CD4-positive, alpha-beta T cell (primary cell): Measurements from ENCODE around the gene LDLRAD4. TPM values are rescaled to one million over a fixed set of nuclear protein-coding genes. Genes with fewer than 3 reads are reported as not detected.

Experiments used
- ATAC-seq: fragments of 200-7000 bp; cut with Tn5 transposase; one replicate; pipeline ENCODE4 v1.10.0; 2022; ENCODE audit warnings: mild to moderate bottlenecking; ENCODE audit not compliant: poor library complexity
- CTCF ChIA-PET: fragments of 350-600 bp; sonication (Branson Sonifier 250); formaldehyde crosslinking; loops from one replicate; lab custom pipeline; 2021; ENCODE audit warnings: antibody characterized with exemption, inconsistent platforms; lab: Charles Lee
- POLR2A ChIA-PET: fragments of 350-600 bp; sonication (Branson Sonifier 250); formaldehyde crosslinking; loops from one replicate; lab custom pipeline; 2021; ENCODE audit warnings: antibody characterized with exemption, inconsistent platforms; lab: Charles Lee
- DNase-seq, 14 experiments: peaks; one replicate each; pipeline ENCODE4 v3.0.0-alpha.2; 2013 to 2020; ENCODE audit warnings: mixed read lengths in 2 of 14
- H3K27ac ChIP-seq, 2 donors: one replicate each; pipeline versions ENCODE4 v1.5.1 to v1.7.0; 2013; ENCODE audit warnings: low read length in 2 of 2, low read depth in 1 of 2, mild to moderate bottlenecking in 1 of 2
- H3K27me3 ChIP-seq, 2 experiments: 1 replicate in 1 of 2; 2 replicates in 1 of 2; pipeline versions ENCODE4 v1.6.1 to v1.7.0; 2013; ENCODE audit warnings: low read length in 2 of 2, control low read depth in 1 of 2, mild to moderate bottlenecking in 1 of 2, moderate library complexity in 1 of 2; ENCODE audit not compliant: insufficient read depth in 2 of 2, control insufficient read depth in 1 of 2
- H3K36me3 ChIP-seq: one replicate; pipeline ENCODE4 v1.6.1; 2013; ENCODE audit warnings: low read length, control low read depth; ENCODE audit not compliant: insufficient read depth
- H3K4me1 ChIP-seq: one replicate; pipeline ENCODE4 v1.6.1; 2013; ENCODE audit warnings: low read length, control low read depth; ENCODE audit not compliant: insufficient read depth
- H3K4me3 ChIP-seq: one replicate; pipeline ENCODE4 v1.5.1; 2013; ENCODE audit warnings: mild to moderate bottlenecking, low read length, moderate library complexity
- H3K9me3 ChIP-seq, 2 experiments: 1 replicate in 1 of 2; 2 replicates in 1 of 2; pipeline versions ENCODE4 v1.6.1 to v1.7.0; 2013; ENCODE audit warnings: low read length in 2 of 2, mild to moderate bottlenecking in 2 of 2, control low read depth in 1 of 2, moderate library complexity in 1 of 2; ENCODE audit not compliant: control insufficient read depth in 1 of 2, insufficient read depth in 1 of 2
- H3K27ac Mint-ChIP-seq: one replicate; pipeline ENCODE4 v1.8.0; 2020; ENCODE audit warnings: mixed read lengths
- H3K27me3 Mint-ChIP-seq: one replicate; pipeline ENCODE4 v1.8.0; 2021; ENCODE audit warnings: mixed read lengths
- H3K36me3 Mint-ChIP-seq: one replicate; pipeline ENCODE4 v1.8.0; 2021; ENCODE audit warnings: low read depth, mixed read lengths
- H3K4me1 Mint-ChIP-seq: one replicate; pipeline ENCODE4 v1.8.0; 2021; ENCODE audit warnings: low read depth, mixed read lengths
- H3K4me3 Mint-ChIP-seq: one replicate; pipeline ENCODE4 v1.8.0; 2020; ENCODE audit warnings: mild to moderate bottlenecking, mixed read lengths
- H3K9me3 Mint-ChIP-seq: one replicate; pipeline ENCODE4 v1.8.0; 2020; ENCODE audit warnings: mixed read lengths
- intact Hi-C, 2 experiments: fragments of 100-400 bp; cut with DNase I in 1 of 2; cut with micrococcal nuclease in 1 of 2; formaldehyde crosslinking; loops; one replicate each; pipeline versions ENCODE4 v1.15.1 to v1.9.0; 2023 to 2025; cut with DNase I, micrococcal nuclease
- total RNA-seq, 174 experiments: library from RNA in 2 of 174; stranded (reverse) in 2 of 174; gene quantifications; one replicate each; pipeline ENCODE4 v1.2.3 and lab custom pipeline; 2021 to 2026
- TF ChIP-seq, protein P1 (sequence below): fragments of 200-600 bp; IDR thresholded peaks from one replicate; pipeline ENCODE4 v1.8.0; 2022; ENCODE audit warnings: antibody characterized with exemption, mild to moderate bottlenecking

Gene LDLRAD4
- total RNA-seq, 2 experiments from 2014 or later: 51.9 to 52.7 TPM

DNA sequence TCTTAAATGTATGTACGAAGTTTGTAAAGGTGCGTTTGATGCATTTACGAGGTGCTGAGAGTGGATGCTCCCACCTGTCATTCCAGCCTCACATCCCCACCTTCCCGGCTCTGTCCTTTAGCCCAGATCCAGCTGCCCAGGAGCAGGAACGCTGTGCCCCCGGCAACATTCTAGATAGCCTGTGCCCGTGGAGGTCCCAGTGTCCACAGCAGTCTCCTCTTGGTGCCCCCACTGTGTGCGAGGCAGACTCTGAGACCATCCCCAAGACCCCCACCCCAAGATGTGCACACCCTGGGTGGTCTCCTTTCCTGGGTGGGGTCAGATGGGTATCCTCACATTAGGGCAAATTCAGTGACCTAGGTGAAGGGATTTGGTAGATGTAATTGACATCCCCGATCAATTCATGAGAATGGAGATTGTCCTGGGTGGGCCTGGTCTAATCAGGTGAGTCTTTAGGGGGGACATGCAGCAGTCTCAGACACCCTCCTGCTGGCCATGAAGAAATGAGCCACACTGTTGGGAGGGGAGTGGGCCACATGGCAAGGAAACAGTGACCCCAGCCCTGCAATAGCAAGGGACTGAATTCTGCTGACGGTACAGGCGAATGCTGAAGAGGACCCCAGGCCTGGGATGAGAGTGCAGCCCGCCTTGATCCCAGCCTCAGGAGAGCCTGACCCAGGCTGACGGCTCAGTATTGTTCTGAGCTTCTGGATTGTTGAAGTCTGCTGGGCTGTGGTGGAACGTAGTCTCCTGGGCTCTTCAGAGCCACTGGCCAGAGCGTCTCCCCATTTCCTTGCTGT is 304.5 kb downstream of the LDLRAD4 start:
- Histone ChIP-seq H3K36me3 (peaks cover 27% of the 10 kb centered on the region), H3K27me3 (no peaks in the 10 kb centered on the region), H3K9me3 (no peaks in the 10 kb centered on the region), H3K27ac (no peak overlapping the region), H3K4me1 (peaks cover 5% of the 10 kb centered on the region), H3K4me3 (no peak overlapping the region)
- Mint-ChIP-seq H3K4me1 (peaks cover 52% of the 10 kb centered on the region), H3K36me3 (peaks cover 41% of the 10 kb centered on the region), H3K4me3 (no peak overlapping the region), H3K27me3 (no peaks in the 10 kb centered on the region), H3K27ac (no peak overlapping the region), H3K9me3 (no peaks in the 10 kb centered on the region)
- ATAC-seq (no peak), DNase-seq (no peak)
- ChIA-PET CTCF (no interaction called here), POLR2A (interaction anchor here (1.2 kb wide), 1 partner anchor 80 kb away, joined by 3 read pairs; no protein-coding TSS in a partner anchor)
- intact Hi-C loops: no loop called here
- TF ChIP-seq, protein P1, sequence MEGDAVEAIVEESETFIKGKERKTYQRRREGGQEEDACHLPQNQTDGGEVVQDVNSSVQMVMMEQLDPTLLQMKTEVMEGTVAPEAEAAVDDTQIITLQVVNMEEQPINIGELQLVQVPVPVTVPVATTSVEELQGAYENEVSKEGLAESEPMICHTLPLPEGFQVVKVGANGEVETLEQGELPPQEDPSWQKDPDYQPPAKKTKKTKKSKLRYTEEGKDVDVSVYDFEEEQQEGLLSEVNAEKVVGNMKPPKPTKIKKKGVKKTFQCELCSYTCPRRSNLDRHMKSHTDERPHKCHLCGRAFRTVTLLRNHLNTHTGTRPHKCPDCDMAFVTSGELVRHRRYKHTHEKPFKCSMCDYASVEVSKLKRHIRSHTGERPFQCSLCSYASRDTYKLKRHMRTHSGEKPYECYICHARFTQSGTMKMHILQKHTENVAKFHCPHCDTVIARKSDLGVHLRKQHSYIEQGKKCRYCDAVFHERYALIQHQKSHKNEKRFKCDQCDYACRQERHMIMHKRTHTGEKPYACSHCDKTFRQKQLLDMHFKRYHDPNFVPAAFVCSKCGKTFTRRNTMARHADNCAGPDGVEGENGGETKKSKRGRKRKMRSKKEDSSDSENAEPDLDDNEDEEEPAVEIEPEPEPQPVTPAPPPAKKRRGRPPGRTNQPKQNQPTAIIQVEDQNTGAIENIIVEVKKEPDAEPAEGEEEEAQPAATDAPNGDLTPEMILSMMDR: no peak

DNA sequence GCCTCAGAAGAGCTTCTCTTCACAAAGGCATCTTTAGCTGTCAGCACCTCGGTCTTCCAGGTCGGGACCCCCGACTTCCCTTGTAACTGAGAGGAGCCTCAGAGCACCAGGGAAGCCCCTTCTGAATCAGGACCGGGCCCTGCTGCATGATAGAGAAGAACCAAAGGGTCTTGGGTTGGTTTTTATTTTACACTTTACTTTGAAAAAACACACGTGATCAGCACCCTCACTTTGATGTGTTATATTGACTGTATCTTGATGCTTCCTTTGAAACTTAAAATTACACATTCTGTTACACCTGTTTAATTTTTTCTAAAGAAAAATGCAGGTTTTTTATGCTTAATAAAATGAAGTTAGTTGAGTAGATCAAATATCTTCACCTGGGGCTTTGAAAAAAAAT is 305.5 kb downstream of the LDLRAD4 start:
- ChIA-PET CTCF (interaction anchor here (0.6 kb wide), 1 partner anchor 209 kb away, joined by 5 read pairs; no protein-coding TSS in a partner anchor), POLR2A (no interaction called here)
- TF ChIP-seq, protein P1: no peak
- Mint-ChIP-seq H3K9me3 (no peaks in the 10 kb centered on the region), H3K36me3 (peaks cover 42% of the 10 kb centered on the region), H3K27me3 (no peaks in the 10 kb centered on the region), H3K27ac (peak overlapping the region; percentile 10), H3K4me1 (peaks cover 45% of the 10 kb centered on the region), H3K4me3 (no peak overlapping the region)
- peaks cover 5% of the 10 kb centered on the region for H3K4me1 ChIP-seq
- H3K27me3 ChIP-seq: no peaks in the 10 kb centered on the region
- H3K27ac ChIP-seq: no peak overlapping the region
- H3K9me3 ChIP-seq: no peaks in the 10 kb centered on the region
- H3K36me3 ChIP-seq: peaks cover 27% of the 10 kb centered on the region
- ATAC-seq (no peak), DNase-seq (no peak)
- H3K4me3 ChIP-seq: no peak overlapping the region
- intact Hi-C loops: no loop called here

DNA sequence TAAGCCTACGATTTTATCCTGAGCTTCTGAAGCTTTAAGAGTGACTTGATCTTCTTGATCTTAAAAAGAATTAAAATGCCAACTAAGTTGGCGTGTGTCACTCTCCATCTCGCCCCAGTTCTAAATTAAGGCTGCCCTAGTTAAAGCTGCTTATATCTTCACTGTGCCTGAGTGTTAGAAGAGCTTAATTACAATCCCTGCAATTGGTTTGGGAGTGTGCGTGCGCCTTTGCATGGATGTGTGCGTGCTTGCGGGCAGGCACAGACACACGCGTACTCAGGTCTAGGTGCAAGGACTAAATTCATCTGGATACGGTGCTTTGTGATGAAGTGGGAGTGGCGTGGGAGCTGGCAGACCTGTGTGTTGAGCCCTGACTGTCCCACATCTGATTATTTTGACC is 306.3 kb downstream of the LDLRAD4 start:
- TF ChIP-seq, protein P1: no peak
- Mint-ChIP-seq H3K27ac (peak overlapping the region; percentile 10), H3K9me3 (no peaks in the 10 kb centered on the region), H3K4me3 (no peak overlapping the region), H3K27me3 (no peaks in the 10 kb centered on the region), H3K4me1 (peaks cover 44% of the 10 kb centered on the region), H3K36me3 (peaks cover 41% of the 10 kb centered on the region)
- Histone ChIP-seq H3K4me3 (no peak overlapping the region), H3K9me3 (no peaks in the 10 kb centered on the region), H3K27ac (no peak overlapping the region), H3K4me1 (peaks cover 5% of the 10 kb centered on the region), H3K27me3 (no peaks in the 10 kb centered on the region), H3K36me3 (peaks cover 27% of the 10 kb centered on the region)
- DNase-seq (no peak), ATAC-seq (no peak)
- POLR2A ChIA-PET: interaction anchor here (1.4 kb wide), 1 partner anchor 11 kb away, joined by 4 read pairs; no protein-coding TSS in a partner anchor
- intact Hi-C loops: no loop called here
- CTCF ChIA-PET: no interaction called here
